MM.1S (cell line): ENCODE results near the gene LSMEM2.

Experiments
- EZH2 ChIP-seq: fragments of 300-600 bp; sonication (generic); optimal IDR thresholded peaks from 2 replicates; pipeline ENCODE3; 2017; ENCODE audit warnings: low read depth, mild to moderate bottlenecking, antibody characterized with exemption, low read length, mixed read lengths
- EZH2phosphoT487 ChIP-seq: fragments of 300-600 bp; sonication (generic); IDR thresholded peaks from 2 replicates; pipeline ENCODE4 v1.6.1; 2018; ENCODE audit warnings: antibody characterized with exemption, low read length
- TF ChIP-seq, protein P1 (sequence below): fragments of 300-600 bp; sonication (generic); IDR thresholded peaks from 2 replicates; pipeline ENCODE4 v1.5.1; 2016; ENCODE audit warnings: antibody characterized with exemption, low read length, mixed read lengths

DNA sequence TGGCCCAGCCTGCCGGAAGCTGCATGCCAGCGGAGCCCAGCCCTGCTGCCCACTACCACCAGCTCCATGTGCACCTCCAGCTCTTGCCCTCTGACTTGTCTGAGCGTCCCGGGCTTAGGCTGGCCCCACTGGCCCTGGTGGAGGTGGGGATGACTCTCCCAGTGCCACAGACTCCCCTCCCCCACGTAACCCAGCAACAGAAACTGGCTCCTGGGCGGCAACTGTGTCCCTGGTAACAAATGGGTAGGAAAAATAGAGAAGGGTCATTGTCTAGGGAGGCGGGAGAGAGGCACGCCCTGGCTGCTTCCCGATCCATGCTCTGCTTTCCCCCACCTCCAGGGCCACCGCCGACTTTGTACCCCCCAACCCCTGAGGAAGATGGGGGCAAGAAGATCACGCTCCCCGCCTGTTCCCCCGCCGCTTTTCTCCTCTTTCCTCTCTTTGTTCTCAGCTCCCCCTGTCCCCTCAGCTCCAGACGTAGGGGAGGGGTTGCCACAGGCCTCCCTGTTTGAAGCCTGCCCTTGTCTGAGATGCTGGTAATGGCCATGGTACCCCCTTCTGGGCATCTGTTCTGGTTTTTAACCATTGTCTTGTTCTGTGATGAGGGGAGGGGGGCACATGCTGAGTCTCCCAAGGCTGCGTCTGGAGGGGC, 20.7 kb upstream of the LSMEM2 start:
- TF ChIP-seq, protein P1, sequence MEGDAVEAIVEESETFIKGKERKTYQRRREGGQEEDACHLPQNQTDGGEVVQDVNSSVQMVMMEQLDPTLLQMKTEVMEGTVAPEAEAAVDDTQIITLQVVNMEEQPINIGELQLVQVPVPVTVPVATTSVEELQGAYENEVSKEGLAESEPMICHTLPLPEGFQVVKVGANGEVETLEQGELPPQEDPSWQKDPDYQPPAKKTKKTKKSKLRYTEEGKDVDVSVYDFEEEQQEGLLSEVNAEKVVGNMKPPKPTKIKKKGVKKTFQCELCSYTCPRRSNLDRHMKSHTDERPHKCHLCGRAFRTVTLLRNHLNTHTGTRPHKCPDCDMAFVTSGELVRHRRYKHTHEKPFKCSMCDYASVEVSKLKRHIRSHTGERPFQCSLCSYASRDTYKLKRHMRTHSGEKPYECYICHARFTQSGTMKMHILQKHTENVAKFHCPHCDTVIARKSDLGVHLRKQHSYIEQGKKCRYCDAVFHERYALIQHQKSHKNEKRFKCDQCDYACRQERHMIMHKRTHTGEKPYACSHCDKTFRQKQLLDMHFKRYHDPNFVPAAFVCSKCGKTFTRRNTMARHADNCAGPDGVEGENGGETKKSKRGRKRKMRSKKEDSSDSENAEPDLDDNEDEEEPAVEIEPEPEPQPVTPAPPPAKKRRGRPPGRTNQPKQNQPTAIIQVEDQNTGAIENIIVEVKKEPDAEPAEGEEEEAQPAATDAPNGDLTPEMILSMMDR = no peak
- TF ChIP-seq EZH2 (no peak), EZH2phosphoT487 (no peak)
